ENCODE measurements around the gene DENND1B.

- TF ChIP-seq CTCF (IDR thresholded peaks at IDR 0.05; ENCODE audit: control extremely low read depth in 1 of 3, insufficient read depth in 1 of 3, low read depth in 1 of 3, low read length in 3 of 3) (no peak), CEBPB (IDR thresholded peaks at IDR 0.05; ENCODE audit: low read depth, low read length) (no peak), TAF1 (IDR thresholded peaks at IDR 0.05; ENCODE audit: low read depth, low read length) (no peak), RFX5 (IDR thresholded peaks at IDR 0.05; ENCODE audit: borderline replicate concordance, low read depth, low read length) (no peak), CHD1 (IDR thresholded peaks at IDR 0.05; ENCODE audit: low read depth, low read length) (no peak), NRF1 (IDR thresholded peaks at IDR 0.05; ENCODE audit: low read depth, low read length) (no peak)
Measured at GRCh38 chr1:197798492-197798891, 23.2 kb upstream of the DENND1B start.

All from H1 (cell line).